Suprapubic skin (tissue), 3 donors: Measurements from ENCODE around the gene FYB2.

ENCODE experiments used
- POLR2AphosphoS5 ChIP-seq, 3 donors: sonication (generic); formaldehyde crosslinking; IDR thresholded peaks; one replicate each; pipeline ENCODE4 v1.6.1; 2017; ENCODE audit warnings: antibody characterized with exemption in 3 of 3
- TF ChIP-seq, protein P1 (sequence below), 2 donors: fragments of 200-600 bp in 1 of 2; fragments of 450-650 bp in 1 of 2; sonication (generic) in 1 of 2; IDR thresholded peaks; one replicate each; pipeline ENCODE4 v1.5.1; 2016 to 2019; ENCODE audit warnings: antibody characterized with exemption in 2 of 2, mild to moderate bottlenecking in 1 of 2, moderate library complexity in 1 of 2

DNA sequence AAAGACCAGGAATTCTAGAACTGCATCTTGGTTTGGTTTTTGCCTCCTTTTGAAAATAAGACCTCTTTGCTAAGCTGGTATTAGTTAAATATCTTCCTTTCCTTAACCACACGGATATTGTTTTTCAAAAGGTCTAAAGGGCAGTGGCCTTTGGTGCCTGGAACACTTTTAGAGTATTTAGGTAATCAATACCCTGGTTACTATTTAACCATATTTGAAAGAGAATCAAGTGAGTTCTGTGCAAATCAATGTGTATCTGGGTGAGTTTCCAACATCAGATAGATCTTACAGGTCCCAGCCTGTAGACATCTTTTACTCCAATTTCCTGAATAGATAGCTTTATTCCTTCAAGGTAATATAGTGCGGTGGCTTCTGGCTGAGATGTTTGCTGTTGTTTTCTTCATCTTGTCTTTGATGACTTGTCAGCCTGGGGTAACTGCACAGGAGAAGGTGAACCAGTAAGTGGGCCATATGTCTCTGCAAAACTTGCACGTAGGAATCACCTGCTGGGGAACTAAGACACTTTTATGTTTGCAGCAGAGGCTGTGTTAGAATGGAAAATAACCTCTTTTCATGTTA, 35.4 kb upstream of the FYB2 start, which contains the start of gene C8A:
- no peak for TF ChIP-seq POLR2AphosphoS5 (IDR thresholded peaks at IDR 0.05)
- TF ChIP-seq, protein P1, sequence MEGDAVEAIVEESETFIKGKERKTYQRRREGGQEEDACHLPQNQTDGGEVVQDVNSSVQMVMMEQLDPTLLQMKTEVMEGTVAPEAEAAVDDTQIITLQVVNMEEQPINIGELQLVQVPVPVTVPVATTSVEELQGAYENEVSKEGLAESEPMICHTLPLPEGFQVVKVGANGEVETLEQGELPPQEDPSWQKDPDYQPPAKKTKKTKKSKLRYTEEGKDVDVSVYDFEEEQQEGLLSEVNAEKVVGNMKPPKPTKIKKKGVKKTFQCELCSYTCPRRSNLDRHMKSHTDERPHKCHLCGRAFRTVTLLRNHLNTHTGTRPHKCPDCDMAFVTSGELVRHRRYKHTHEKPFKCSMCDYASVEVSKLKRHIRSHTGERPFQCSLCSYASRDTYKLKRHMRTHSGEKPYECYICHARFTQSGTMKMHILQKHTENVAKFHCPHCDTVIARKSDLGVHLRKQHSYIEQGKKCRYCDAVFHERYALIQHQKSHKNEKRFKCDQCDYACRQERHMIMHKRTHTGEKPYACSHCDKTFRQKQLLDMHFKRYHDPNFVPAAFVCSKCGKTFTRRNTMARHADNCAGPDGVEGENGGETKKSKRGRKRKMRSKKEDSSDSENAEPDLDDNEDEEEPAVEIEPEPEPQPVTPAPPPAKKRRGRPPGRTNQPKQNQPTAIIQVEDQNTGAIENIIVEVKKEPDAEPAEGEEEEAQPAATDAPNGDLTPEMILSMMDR (IDR thresholded peaks at IDR 0.05): no peak
